Activated CD8-positive, alpha-beta T cell treated with anti-CD3 and anti-CD28 coated beads, Interleukin-2, amount 10 ng/mL, durations not matched to agents 7 days and 5 days (primary cell): ENCODE results near the gene APLN. TPM values are rescaled to one million over a fixed set of nuclear protein-coding genes. Genes with fewer than 3 reads are reported as not detected.

ENCODE experiments used
- ATAC-seq: fragments of 150-1000 bp; cut with Tn5 transposase; one replicate; pipeline ENCODE4 v1.10.0; 2021; ENCODE audit warnings: moderate library complexity
- CTCF ChIA-PET: fragments of 350-600 bp; sonication (Branson Sonifier 250); formaldehyde crosslinking; loops from one replicate; lab custom pipeline; 2021; ENCODE audit warnings: antibody characterized with exemption; lab: Charles Lee
- POLR2A ChIA-PET: fragments of 350-600 bp; sonication (Branson Sonifier 250); formaldehyde crosslinking; loops from one replicate; lab custom pipeline; 2021; ENCODE audit warnings: antibody characterized with exemption; lab: Charles Lee
- DNase-seq: peaks from one replicate; pipeline ENCODE4 v3.0.0-alpha.2; 2020
- H3K27ac Mint-ChIP-seq: one replicate; pipeline ENCODE4 v1.8.0; 2021; ENCODE audit warnings: mild to moderate bottlenecking, mixed read lengths
- H3K27me3 Mint-ChIP-seq: one replicate; pipeline ENCODE4 v1.8.0; 2021; ENCODE audit warnings: low read depth, mixed read lengths
- H3K36me3 Mint-ChIP-seq: one replicate; pipeline ENCODE4 v1.8.0; 2021; ENCODE audit warnings: low read depth, mixed read lengths
- H3K4me1 Mint-ChIP-seq: one replicate; pipeline ENCODE4 v1.8.0; 2021; ENCODE audit warnings: low read depth, mixed read lengths
- H3K4me3 Mint-ChIP-seq: one replicate; pipeline ENCODE4 v1.8.0; 2021; ENCODE audit warnings: mild to moderate bottlenecking, mixed read lengths
- H3K9me3 Mint-ChIP-seq: one replicate; pipeline ENCODE4 v1.8.0; 2022; ENCODE audit warnings: mixed read lengths; ENCODE audit not compliant: insufficient read depth
- total RNA-seq, 2 experiments: library from RNA; stranded (reverse); gene quantifications; one replicate each; pipeline ENCODE4 v1.2.3, GENCODE V29; 2021

Gene APLN
- total RNA-seq, 2 experiments from 2014 or later = 2.1 to 2.7 TPM

- ATAC-seq = no peak
- ChIA-PET POLR2A (no interaction called here), CTCF (interaction anchor here (0.8 to 4.3 kb wide), 12 partner anchors 19 to 425 kb away, joined by 3 to 32 read pairs (median 8); partner anchors contain the start of gene APLN)
- Mint-ChIP-seq H3K9me3 (no peaks in the 10 kb centered on the region), H3K4me3 (no peak overlapping the region), H3K4me1 (peaks cover 12% of the 10 kb centered on the region), H3K36me3 (no peaks in the 10 kb centered on the region), H3K27me3 (peaks cover 3% of the 10 kb centered on the region), H3K27ac (no peak overlapping the region)
- DNase-seq = no peak
Observed at GRCh38 chrX:129636175-129636681, 18.5 kb downstream of the APLN start.

GRCh38 chrX:129634541-129634940 lies 20.2 kb downstream of the APLN start:
- Mint-ChIP-seq H3K36me3 (no peaks in the 10 kb centered on the region), H3K27me3 (no peaks in the 10 kb centered on the region), H3K4me3 (no peak overlapping the region), H3K9me3 (no peaks in the 10 kb centered on the region), H3K27ac (no peak overlapping the region), H3K4me1 (peaks cover 12% of the 10 kb centered on the region)
- DNase-seq (no peak), ATAC-seq (no peak)
- ChIA-PET CTCF (interaction anchor here (1.0 to 4.3 kb wide), 2 partner anchors 91 to 189 kb away, joined by 3 to 20 read pairs; no protein-coding TSS in a partner anchor), POLR2A (no interaction called here)

GRCh38 chrX:129632443-129632842 lies 22.3 kb downstream of the APLN start:
- ChIA-PET POLR2A (no interaction called here), CTCF (no interaction called here)
- H3K4me3 Mint-ChIP-seq = no peak overlapping the region
- DNase-seq (no peak), ATAC-seq (no peak)
- no peaks in the 10 kb centered on the region for H3K27me3 Mint-ChIP-seq
- H3K27ac Mint-ChIP-seq = no peak overlapping the region
- H3K4me1 Mint-ChIP-seq = peaks cover 4% of the 10 kb centered on the region
- no peaks in the 10 kb centered on the region for H3K36me3 Mint-ChIP-seq
- H3K9me3 Mint-ChIP-seq = no peaks in the 10 kb centered on the region

GRCh38 chrX:129631849-129632248 lies 22.9 kb downstream of the APLN start:
- Mint-ChIP-seq H3K9me3 (no peaks in the 10 kb centered on the region), H3K4me3 (no peak overlapping the region), H3K27ac (no peak overlapping the region), H3K27me3 (no peaks in the 10 kb centered on the region), H3K4me1 (no peaks in the 10 kb centered on the region), H3K36me3 (no peaks in the 10 kb centered on the region)
- CTCF ChIA-PET = no interaction called here
- ATAC-seq = no peak
- POLR2A ChIA-PET = no interaction called here
- DNase-seq = no peak

- no peak overlapping the region for H3K4me3 Mint-ChIP-seq
- H3K4me1 Mint-ChIP-seq = no peaks in the 10 kb centered on the region
- no peak for DNase-seq
- no peak overlapping the region for H3K27ac Mint-ChIP-seq
- no peaks in the 10 kb centered on the region for H3K27me3 Mint-ChIP-seq
- CTCF ChIA-PET = no interaction called here
- H3K36me3 Mint-ChIP-seq = no peaks in the 10 kb centered on the region
- no peaks in the 10 kb centered on the region for H3K9me3 Mint-ChIP-seq
- ATAC-seq = no peak
- POLR2A ChIA-PET = no interaction called here
Observed at GRCh38 chrX:129629837-129630236, 24.9 kb downstream of the APLN start.

GRCh38 chrX:129626026-129626425 lies 28.7 kb downstream of the APLN start:
- H3K4me1 Mint-ChIP-seq = no peaks in the 10 kb centered on the region
- H3K36me3 Mint-ChIP-seq = no peaks in the 10 kb centered on the region
- ChIA-PET POLR2A (no interaction called here), CTCF (no interaction called here)
- ATAC-seq = no peak
- H3K9me3 Mint-ChIP-seq = no peaks in the 10 kb centered on the region
- no peak overlapping the region for H3K27ac Mint-ChIP-seq
- H3K27me3 Mint-ChIP-seq = no peaks in the 10 kb centered on the region
- DNase-seq = no peak
- no peak overlapping the region for H3K4me3 Mint-ChIP-seq

GRCh38 chrX:129622757-129623301 lies 31.9 kb downstream of the APLN start:
- CTCF ChIA-PET = no interaction called here
- Mint-ChIP-seq H3K36me3 (no peaks in the 10 kb centered on the region), H3K4me1 (no peaks in the 10 kb centered on the region), H3K4me3 (no peak overlapping the region), H3K9me3 (no peaks in the 10 kb centered on the region), H3K27me3 (no peaks in the 10 kb centered on the region), H3K27ac (no peak overlapping the region)
- DNase-seq (no peak), ATAC-seq (no peak)
- POLR2A ChIA-PET = no interaction called here

- Mint-ChIP-seq H3K4me3 (no peak overlapping the region), H3K27me3 (no peaks in the 10 kb centered on the region), H3K4me1 (no peaks in the 10 kb centered on the region), H3K27ac (no peak overlapping the region), H3K36me3 (no peaks in the 10 kb centered on the region), H3K9me3 (no peaks in the 10 kb centered on the region)
- ChIA-PET POLR2A (no interaction called here), CTCF (no interaction called here)
- no peak for ATAC-seq
- no peak for DNase-seq
Observed at GRCh38 chrX:129618997-129619396, 35.8 kb downstream of the APLN start.

- POLR2A ChIA-PET = no interaction called here
Observed at GRCh38 chrX:129617420-129617819, 37.3 kb downstream of the APLN start.

GRCh38 chrX:129614481-129615255 lies 40.1 kb downstream of the APLN start:
- Mint-ChIP-seq H3K4me3 (no peak overlapping the region), H3K27me3 (no peaks in the 10 kb centered on the region), H3K4me1 (peaks cover 2% of the 10 kb centered on the region), H3K9me3 (no peaks in the 10 kb centered on the region), H3K27ac (no peak overlapping the region), H3K36me3 (no peaks in the 10 kb centered on the region)
- ATAC-seq = no peak
- CTCF ChIA-PET = no interaction called here
- POLR2A ChIA-PET = interaction anchor here (0.6 kb wide), 1 partner anchor 227 kb away, joined by 5 read pairs; no protein-coding TSS in a partner anchor
- DNase-seq = no peak

More at GRCh38 chrX:129617420-129617819, 37.3 kb downstream of the APLN start:
- H3K4me3 Mint-ChIP-seq = no peak overlapping the region
- H3K36me3 Mint-ChIP-seq = no peaks in the 10 kb centered on the region
- DNase-seq (no peak), ATAC-seq (no peak)
- no peaks in the 10 kb centered on the region for H3K27me3 Mint-ChIP-seq
- H3K9me3 Mint-ChIP-seq = no peaks in the 10 kb centered on the region
- CTCF ChIA-PET = interaction anchor here (1.2 kb wide), 1 partner anchor 109 kb away, joined by 5 read pairs; no protein-coding TSS in a partner anchor
- H3K27ac Mint-ChIP-seq = no peak overlapping the region
- peaks cover 2% of the 10 kb centered on the region for H3K4me1 Mint-ChIP-seq

- POLR2A ChIA-PET = no interaction called here
- CTCF ChIA-PET = no interaction called here
- Mint-ChIP-seq H3K36me3 (no peaks in the 10 kb centered on the region), H3K4me1 (peaks cover 2% of the 10 kb centered on the region), H3K4me3 (no peak overlapping the region), H3K27me3 (peaks cover 2% of the 10 kb centered on the region), H3K27ac (no peak overlapping the region), H3K9me3 (no peaks in the 10 kb centered on the region)
- ATAC-seq = no peak
- no peak for DNase-seq
Observed at GRCh38 chrX:129613596-129613995, 41.2 kb downstream of the APLN start.

- Mint-ChIP-seq H3K4me3 (no peak overlapping the region), H3K36me3 (no peaks in the 10 kb centered on the region), H3K27ac (no peak overlapping the region), H3K4me1 (peaks cover 2% of the 10 kb centered on the region), H3K9me3 (no peaks in the 10 kb centered on the region), H3K27me3 (peaks cover 2% of the 10 kb centered on the region)
- POLR2A ChIA-PET = no interaction called here
- CTCF ChIA-PET = no interaction called here
- DNase-seq (no peak), ATAC-seq (no peak)
Observed at GRCh38 chrX:129612396-129612795, 42.4 kb downstream of the APLN start.
